GF-D8 (cell line): Measurements from ENCODE around the gene ECE1.
A peak's percentile ranks its signal among the peaks of the same experiment; 100 is the strongest.

Experiments used
- DNase-seq: peaks from one replicate; lab custom pipeline; 2025; lab: John Stamatoyannopoulos, UW

The ECE1 gene

DNA sequence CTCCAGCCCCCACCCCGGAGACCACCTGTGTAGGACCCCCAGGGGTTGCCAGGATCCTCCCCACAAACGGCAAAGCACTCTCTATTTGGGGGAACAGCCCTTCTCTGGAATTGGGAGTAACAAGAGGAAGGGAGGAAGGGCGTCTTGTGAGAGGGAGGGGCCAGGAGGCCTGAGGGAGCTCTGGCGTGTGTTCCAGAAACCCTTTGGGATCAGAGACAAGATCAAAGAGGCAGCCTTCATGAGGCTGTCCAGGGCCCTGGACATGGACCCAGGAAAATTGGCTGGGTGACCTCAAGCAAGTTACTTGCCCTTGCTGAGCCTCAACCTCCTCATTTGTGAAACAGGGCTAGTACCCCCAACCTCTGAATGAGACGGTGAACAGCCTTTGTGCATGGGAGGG, 18.1 kb upstream of the ECE1 start:
- DNase-seq: no peak

- no peak for DNase-seq
Measured at GRCh38 chr1:21307663-21308305, 17.5 kb upstream of the ECE1 start.

DNA sequence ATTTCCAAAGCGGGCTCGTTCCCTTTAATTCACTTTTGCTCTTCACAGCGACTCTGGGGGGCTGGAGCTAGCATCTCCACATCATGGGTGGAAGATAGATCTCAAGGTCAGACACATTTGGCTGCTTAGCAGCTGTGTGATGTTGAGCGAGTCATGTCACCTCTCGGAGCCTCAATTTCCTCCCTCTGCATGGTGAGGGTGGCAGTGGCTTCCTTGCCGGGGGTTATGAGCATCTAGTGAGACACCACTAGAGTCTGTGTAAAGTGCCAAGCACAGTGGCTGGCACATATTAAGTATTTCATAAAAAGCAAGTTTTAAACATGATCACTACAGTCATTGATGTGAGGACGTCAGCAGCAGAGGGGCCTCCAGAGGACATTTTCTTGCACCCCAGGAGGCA, 16.9 kb upstream of the ECE1 start:
- no peak for DNase-seq

DNA sequence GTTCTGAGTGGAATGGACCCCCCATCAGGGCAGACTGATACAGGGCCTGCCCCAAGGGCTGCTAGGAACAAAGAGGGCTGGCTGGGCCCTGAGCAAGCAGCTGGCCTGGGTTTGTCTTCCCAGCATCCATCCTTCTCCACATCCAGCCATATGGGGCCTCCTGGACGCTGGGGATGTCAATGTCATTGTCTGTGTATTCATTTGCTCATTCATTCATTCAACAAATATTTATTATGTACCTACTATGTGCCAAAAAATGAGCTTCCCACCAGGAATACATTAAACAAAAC, 15.6 kb upstream of the ECE1 start:
- no peak for DNase-seq

DNA sequence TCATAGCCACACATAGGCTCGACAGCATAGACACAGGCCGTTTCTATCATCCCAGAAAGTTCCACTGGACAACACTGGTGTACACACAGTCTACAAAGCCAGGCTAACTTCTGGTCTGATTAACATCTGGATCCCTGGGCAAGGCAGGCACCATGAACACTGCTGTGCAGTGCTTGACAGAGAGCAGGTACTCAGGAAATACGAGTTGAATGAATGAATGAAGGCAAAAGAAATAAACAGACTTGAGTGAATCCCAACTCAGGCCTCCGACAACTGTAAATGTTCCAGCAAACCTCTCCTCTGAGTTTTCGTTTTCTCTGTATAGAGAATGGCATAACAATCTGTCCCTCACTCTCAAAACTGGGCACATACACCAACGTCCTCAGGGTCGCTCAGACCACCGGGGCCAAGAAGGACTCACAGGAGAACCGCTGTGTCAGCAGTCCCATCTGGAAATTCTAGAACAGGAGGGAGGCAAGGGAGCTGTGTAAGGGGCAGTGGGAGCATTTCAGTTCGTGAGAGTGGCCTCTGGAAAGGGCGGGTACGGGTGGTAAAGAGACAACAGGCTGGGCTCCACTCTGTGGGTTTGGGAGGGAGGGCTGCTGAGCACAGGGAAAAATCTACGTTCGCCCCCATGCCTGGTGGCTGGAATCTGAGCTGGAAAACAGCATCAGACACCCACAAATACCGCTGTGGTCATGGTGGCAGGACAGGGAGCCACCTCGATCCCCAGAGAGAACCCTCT, 15.1 kb upstream of the ECE1 start:
- no peak for DNase-seq

DNA sequence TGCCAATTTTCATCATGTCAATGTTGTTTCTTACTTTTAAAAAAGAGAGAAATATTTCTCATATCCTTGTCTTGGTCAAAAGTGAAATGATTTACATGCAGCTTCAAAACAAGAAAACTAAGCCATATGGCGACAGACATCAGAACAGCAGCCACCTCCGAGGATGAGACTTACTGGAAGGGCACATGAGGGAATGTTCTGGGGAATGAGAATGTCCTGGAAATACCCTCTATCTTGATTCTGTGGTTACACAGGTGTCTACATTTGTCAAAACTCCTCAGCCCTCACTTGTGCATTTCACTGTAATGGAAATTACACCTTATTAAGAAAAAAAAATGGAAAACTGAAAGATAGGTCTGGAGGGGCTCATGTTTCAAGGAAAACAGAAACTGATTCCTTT, 14.2 kb upstream of the ECE1 start:
- DNase-seq: no peak

- DNase-seq: peak; percentile 6
Measured at GRCh38 chr1:21302747-21303715, 12.8 kb upstream of the ECE1 start.

- no peak for DNase-seq
Measured at GRCh38 chr1:21301794-21302440, 11.7 kb upstream of the ECE1 start.

- no peak for DNase-seq
Measured at GRCh38 chr1:21300774-21301173, 10.5 kb upstream of the ECE1 start.

DNA sequence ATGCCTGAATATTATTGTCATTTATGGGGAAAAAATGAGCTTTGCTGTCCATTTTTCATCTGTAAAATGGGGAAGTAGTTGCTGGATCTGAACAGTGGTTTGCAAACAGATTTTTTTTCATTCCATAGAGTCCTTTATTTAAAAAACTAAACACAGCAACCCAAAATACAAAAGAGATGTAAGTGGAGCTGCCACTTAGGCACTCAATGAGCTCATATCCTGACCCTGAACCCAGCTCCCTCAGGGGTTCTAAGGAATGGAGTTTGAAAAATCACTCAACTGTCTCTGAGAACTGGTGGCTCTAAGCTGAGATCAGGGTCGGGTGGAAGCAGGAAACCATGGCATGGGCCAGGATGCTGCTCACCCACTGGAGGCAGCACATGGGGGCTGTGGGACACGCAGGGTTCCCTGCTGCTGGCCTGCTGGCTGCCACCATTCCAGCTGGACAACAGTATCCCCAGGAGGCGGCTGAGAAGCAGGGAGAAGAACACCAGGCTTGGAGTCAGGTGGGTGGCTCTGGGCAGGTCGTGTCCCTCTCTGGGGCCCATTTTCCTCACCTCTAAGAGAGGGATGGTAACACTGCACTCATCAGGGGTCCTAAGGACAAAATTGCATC, 9.6 kb upstream of the ECE1 start:
- DNase-seq: no peak

- DNase-seq: no peak
Measured at GRCh38 chr1:21298981-21299391, 8.7 kb upstream of the ECE1 start.

- no peak for DNase-seq
Measured at GRCh38 chr1:21297975-21298374, 7.7 kb upstream of the ECE1 start.

DNA sequence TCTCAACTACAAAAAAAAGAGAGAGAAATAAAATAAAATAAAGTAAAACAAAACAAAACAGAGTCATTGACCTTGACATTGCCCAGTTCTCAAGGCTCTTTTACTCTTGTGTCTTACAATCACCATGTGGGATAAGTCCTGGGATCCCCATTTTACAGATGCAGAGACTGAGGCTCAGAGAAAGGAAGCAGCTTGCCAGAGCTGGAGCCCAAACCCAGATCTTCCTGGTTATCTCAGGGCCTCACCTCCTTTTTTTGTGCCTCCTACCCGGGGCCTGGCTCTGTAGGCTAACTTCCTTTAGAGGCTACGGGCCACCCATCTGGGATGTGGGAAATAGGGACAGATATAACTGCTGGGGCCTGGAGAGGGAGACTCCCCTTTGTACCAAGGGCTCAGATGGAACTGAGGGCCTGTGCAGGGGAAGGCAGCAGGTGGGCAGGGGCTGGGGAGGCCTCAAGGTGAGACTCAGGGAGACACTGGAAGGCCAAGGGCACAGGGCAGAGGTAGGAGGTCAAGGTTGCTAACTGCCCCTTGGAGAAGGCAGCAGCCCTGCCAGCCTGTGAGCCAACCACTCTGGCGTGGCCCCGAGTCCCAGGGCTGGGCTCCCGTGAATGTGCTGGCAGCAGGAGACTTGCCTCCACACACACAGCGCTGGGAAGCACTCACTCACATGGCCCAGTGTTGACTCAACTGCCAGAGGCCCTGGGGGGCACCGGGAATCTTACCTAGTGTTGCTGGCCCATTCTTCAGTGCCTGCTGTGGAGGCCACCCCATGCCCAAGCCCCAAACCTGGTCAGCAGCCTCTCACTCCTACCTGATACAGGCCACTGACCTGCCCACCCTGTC, 6.5 kb upstream of the ECE1 start:
- no peak for DNase-seq

DNA sequence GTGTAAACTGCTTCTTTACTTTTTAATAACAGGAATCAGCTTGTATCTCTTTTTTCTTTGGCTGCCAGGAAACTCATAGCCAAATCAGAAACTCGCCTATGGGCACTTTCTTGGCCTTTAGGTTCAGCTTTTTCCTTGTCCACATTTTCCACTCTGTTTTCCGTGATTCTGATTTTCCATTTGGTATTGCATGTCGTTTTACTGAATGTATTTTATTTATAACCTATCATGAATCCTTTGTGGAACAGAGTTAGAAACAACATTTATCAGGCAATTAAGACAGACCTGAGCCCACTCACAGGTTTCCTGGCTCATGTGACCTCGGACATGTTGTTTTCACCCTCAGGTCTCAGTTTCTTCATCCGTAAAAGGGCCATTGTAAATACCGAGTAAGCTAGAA, 5.3 kb upstream of the ECE1 start:
- DNase-seq: no peak

GRCh38 chr1:21295002-21295401, 4.7 kb upstream of the ECE1 start:
- no peak for DNase-seq

DNA sequence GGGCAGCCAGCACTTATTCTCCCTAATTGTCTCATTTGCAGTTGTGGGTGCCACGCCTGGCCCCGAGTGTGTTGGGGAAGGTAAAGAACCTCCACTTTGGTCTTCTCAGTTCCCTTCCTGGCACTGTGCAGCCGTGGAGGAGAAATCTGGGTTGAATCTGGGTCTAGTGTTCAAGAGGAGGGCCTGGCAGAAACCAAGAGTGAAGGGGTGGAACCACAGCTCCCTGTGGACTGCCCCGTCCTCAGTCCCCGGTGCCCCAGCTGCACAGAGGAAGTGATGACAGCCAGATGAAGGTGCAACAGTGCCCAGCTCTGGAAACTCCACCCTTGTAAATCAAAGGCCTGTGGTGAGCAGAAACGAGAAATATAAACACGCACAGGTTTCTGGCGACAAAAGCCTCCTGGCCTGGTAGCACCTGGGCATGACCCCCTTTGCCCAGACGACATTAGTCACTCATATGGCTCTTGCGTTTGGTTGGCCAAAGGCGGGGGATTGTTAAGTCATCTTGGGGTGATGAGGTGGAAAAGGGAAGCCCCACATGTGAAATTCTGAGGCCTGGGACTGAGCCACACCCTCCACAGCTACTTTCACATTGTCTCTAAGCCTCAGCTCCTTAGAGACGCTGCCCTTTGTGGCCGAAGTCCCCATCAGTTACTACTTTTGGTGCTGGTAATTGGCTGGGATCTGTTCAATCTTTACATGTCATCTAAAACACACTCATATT, 4.2 kb upstream of the ECE1 start:
- peak; percentile 62 for DNase-seq

GRCh38 chr1:21293537-21294265, 3.4 kb upstream of the ECE1 start:
- no peak for DNase-seq

DNA sequence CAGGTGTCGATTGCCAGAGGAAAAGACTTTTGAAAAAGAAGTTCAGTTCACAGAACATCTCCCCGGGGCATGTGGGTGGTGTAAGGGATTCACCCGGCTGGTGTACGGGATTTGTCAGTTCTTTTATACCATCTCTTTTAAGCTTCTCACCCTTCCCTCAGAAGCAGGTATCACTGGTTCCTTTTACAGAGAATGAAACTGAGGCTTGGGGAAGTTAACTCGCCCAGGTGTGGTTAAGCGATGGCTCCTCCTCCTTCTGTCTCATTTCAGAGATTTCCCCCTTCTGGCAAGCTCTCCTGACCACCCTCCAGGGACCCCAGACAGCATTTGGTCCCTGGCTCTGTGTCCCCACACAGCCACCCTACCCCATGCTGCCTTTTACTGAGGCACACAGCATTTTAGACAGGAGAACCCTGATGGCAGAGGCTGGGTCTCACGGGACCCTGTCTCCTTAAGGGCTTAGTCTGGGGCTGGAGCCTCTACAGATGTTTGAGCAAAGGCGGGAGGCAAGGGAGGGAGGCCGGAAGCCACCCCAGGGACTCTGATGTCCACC, 2.8 kb upstream of the ECE1 start:
- no peak for DNase-seq

GRCh38 chr1:21292503-21292983, 2.3 kb upstream of the ECE1 start:
- no peak for DNase-seq
